ENCODE measurements around the gene UBB. TPM values are rescaled to one million over a fixed set of nuclear protein-coding genes. Genes with fewer than 3 reads are reported as not detected.

UBB gene
- total and polyA plus RNA-seq, 2 of the 4 experiments (the other 2 are of a cell fraction), result 2,561 to 4,283 TPM

GRCh38 chr17:16422416-16422815 is 41.5 kb downstream of the UBB start:
- Histone ChIP-seq H2BK20ac (ENCODE audit: low read depth, low read length) (no peak overlapping the region), H3K4me1 (ENCODE audit: control insufficient read depth, insufficient read depth, low read length) (peaks cover 27% of the 10 kb centered on the region), H4K8ac (ENCODE audit: low read depth in 2 of 2, low read length in 2 of 2) (no peak overlapping the region), H2AFZ (replicated peaks; ENCODE audit: low read length, poor library complexity) (no peak overlapping the region), H2AK9ac (replicated peaks; ENCODE audit: low read depth, low read length, poor library complexity) (no peak overlapping the region), H3K56ac (ENCODE audit: extremely low read depth, insufficient read depth, low read length) (no peak overlapping the region), H2BK15ac (ENCODE audit: low read depth, low read length) (no peak overlapping the region), H4K20me1 (ENCODE audit: insufficient read depth, low read length) (peaks cover 7% of the 10 kb centered on the region), H3K79me1 (ENCODE audit: low read depth in 1 of 2, low read length in 2 of 2) (peaks cover 0 to 51% of the 10 kb centered on the region in 2 experiments; a peak in 2 of 4 replicates), H4K91ac (ENCODE audit: insufficient read depth, low read depth, low read length) (no peak overlapping the region), H2AK5ac (ENCODE audit: low read depth, low read length) (no peak overlapping the region), H3K4ac (ENCODE audit: low read depth, low read length) (no peak overlapping the region), H3K36me3 (ENCODE audit: control insufficient read depth, insufficient read depth, low read length) (peaks cover 12% of the 10 kb centered on the region; the same call in 1 of the 2 replicates), H3K27ac (ENCODE audit: insufficient read depth, low read length) (no peak overlapping the region), H2BK5ac (ENCODE audit: low read depth, low read length, poor library complexity, severe bottlenecking) (no peak overlapping the region), H3K18ac (ENCODE audit: low read depth, low read length) (no peak overlapping the region), H3K14ac (replicated peaks; ENCODE audit: low read depth, low read length) (no peak overlapping the region), H3K9me1 (ENCODE audit: insufficient read depth, low read length) (peaks cover 31% of the 10 kb centered on the region), H2BK120ac (ENCODE audit: low read depth, low read length) (no peak overlapping the region), H3K4me2 (ENCODE audit: low read depth, low read length) (no peak overlapping the region), H3K23ac (ENCODE audit: low read depth, low read length) (no peak overlapping the region), H3K9me3 (ENCODE audit: control insufficient read depth, insufficient read depth, low read length) (no peaks in the 10 kb centered on the region), H3K9ac (ENCODE audit: low read depth, low read length) (no peak overlapping the region), H3K4me3 (ENCODE audit: insufficient read depth, low read depth, low read length) (no peak overlapping the region), H3K27me3 (ENCODE audit: control insufficient read depth, insufficient read depth, low read length) (no peaks in the 10 kb centered on the region), H4K5ac (ENCODE audit: low read depth, low read length) (no peak overlapping the region)
- CTCF ChIA-PET, result no interaction called here
- POLR2A ChIA-PET (ENCODE audit: unreplicated experiment), result no interaction called here
- dilution Hi-C loops (cut with HindIII; ENCODE audit: low sequenced_read_pairs, unreplicated experiment), result no loop called here
- WGBS, 2 experiments (ENCODE audit: extremely low coverage in 2 of 2, insufficient read length in 1 of 2), result 80% methylated on average over 2 of the region's 7 CpGs; no CpG with 5 or more reads in 1 of the 2 experiments
- DNase-seq (no peak), ATAC-seq (ENCODE audit: low read depth) (no peak)
- TF ChIP-seq CEBPB (IDR thresholded peaks at IDR 0.05; ENCODE audit: low read depth, low read length) (no peak), FOS (IDR thresholded peaks at IDR 0.05; ENCODE audit: low read depth, low read length) (no peak), ELK1 (IDR thresholded peaks at IDR 0.05; ENCODE audit: borderline replicate concordance, low read depth, low read length) (no peak), RFX5 (IDR thresholded peaks at IDR 0.05; ENCODE audit: low read depth, low read length) (no peak), RCOR1 (IDR thresholded peaks at IDR 0.05; ENCODE audit: insufficient replicate concordance, low read length) (no peak), MAFK (IDR thresholded peaks at IDR 0.05; ENCODE audit: low read depth, low read length) (no peak), RAD21 (IDR thresholded peaks at IDR 0.05; ENCODE audit: low read length) (no peak), SMC3 (IDR thresholded peaks at IDR 0.05; ENCODE audit: low read depth, low read length) (no peak), MAZ (IDR thresholded peaks at IDR 0.05; ENCODE audit: borderline replicate concordance, low read depth, low read length) (no peak), BHLHE40 (IDR thresholded peaks at IDR 0.05; ENCODE audit: low read depth, low read length) (no peak), MXI1 (IDR thresholded peaks at IDR 0.05; ENCODE audit: borderline replicate concordance, low read depth, low read length) (no peak), POLR2A (IDR thresholded peaks at IDR 0.05; ENCODE audit: low read depth, low read length) (no peak)
- TF ChIP-seq, protein P1, sequence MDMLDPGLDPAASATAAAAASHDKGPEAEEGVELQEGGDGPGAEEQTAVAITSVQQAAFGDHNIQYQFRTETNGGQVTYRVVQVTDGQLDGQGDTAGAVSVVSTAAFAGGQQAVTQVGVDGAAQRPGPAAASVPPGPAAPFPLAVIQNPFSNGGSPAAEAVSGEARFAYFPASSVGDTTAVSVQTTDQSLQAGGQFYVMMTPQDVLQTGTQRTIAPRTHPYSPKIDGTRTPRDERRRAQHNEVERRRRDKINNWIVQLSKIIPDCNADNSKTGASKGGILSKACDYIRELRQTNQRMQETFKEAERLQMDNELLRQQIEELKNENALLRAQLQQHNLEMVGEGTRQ (IDR thresholded peaks at IDR 0.05; ENCODE audit: low read depth, low read length), result no peak
- TF ChIP-seq, protein P2, sequence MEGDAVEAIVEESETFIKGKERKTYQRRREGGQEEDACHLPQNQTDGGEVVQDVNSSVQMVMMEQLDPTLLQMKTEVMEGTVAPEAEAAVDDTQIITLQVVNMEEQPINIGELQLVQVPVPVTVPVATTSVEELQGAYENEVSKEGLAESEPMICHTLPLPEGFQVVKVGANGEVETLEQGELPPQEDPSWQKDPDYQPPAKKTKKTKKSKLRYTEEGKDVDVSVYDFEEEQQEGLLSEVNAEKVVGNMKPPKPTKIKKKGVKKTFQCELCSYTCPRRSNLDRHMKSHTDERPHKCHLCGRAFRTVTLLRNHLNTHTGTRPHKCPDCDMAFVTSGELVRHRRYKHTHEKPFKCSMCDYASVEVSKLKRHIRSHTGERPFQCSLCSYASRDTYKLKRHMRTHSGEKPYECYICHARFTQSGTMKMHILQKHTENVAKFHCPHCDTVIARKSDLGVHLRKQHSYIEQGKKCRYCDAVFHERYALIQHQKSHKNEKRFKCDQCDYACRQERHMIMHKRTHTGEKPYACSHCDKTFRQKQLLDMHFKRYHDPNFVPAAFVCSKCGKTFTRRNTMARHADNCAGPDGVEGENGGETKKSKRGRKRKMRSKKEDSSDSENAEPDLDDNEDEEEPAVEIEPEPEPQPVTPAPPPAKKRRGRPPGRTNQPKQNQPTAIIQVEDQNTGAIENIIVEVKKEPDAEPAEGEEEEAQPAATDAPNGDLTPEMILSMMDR (conservative IDR thresholded peaks at IDR 0.05; ENCODE audit: low read depth, low read length), result no peak
- BruUV-seq (replicated peaks), result no TSS peak
- intact Hi-C loops (cut with micrococcal nuclease), result no loop called here
- in situ Hi-C loops (cut with MboI; ENCODE audit: low sequenced_read_pairs), result no loop called here
